Pancreas (tissue), 10 donors: ENCODE measurements around the gene ZNF668. TPM values are rescaled to one million over a fixed set of nuclear protein-coding genes. Genes with fewer than 3 reads are reported as not detected.

Experiments used
- ATAC-seq, 4 donors: fragments of 200-7000 bp; cut with Tn5 transposase; one replicate each; pipeline versions ENCODE4 v1.8.0 to v1.9.1; 2020; ENCODE audit warnings: mild to moderate bottlenecking in 4 of 4, moderate library complexity in 4 of 4
- DNase-seq, 6 donors: peaks; one replicate each; pipeline ENCODE4 v3.0.0-alpha.2; 2020
- FAIRE-seq: peaks from 2 replicates; lab custom pipeline; 2012; peaks lifted over from hg19 to GRCh38; lab: Jason Lieb, UNC
- H3K27ac ChIP-seq, 4 donors: fragments of 200-600 bp; sonication (generic); 1 replicate in 3 of 4; 2 replicates in 1 of 4; pipeline versions ENCODE4 v1.5.0 to v1.8.0; 2020
- H3K27me3 ChIP-seq, 4 donors: fragments of 200-600 bp; one replicate each; pipeline ENCODE4 v1.8.0; 2021
- H3K36me3 ChIP-seq, 3 donors: fragments of 200-600 bp; sonication (generic) in 1 of 3; one replicate each; pipeline versions ENCODE4 v1.5.0 to v1.8.0; 2020 to 2021
- H3K4me1 ChIP-seq, 3 donors: fragments of 200-600 bp; one replicate each; pipeline ENCODE4 v1.8.0; 2021
- H3K4me3 ChIP-seq, 4 donors: fragments of 200-600 bp; sonication (generic) in 2 of 4; one replicate each; pipeline versions ENCODE4 v1.5.0 to v1.8.0; 2020 to 2021
- H3K9me3 ChIP-seq, 4 donors: fragments of 200-600 bp; one replicate each; pipeline ENCODE4 v1.8.0; 2021
- WGBS, 2 donors: extraction: QIAGEN DNeasy Blood & Tissue Kit; methylation state at CpG; one replicate each; pipeline ENCODE4 v1.1.7; 2013; 5-methylcytosine and 5-hydroxymethylcytosine counted together
- intact Hi-C, 3 donors: fragments of 100-400 bp; cut with DNase I; formaldehyde crosslinking; loops; one replicate each; pipeline versions ENCODE4 v1.11.1 to v1.14.2; 2022
- polyA plus RNA-seq, 2 donors: library from polyadenylated mRNA; stranded (reverse); fragments of 200-250 nt; gene quantifications; one replicate each; pipeline ENCODE4 v1.2.3, GENCODE V29; 2013
- total RNA-seq, 6 donors: library from RNA; stranded (reverse); fragmentation: NEBNext Ultra II Directional in 4 of 6; extraction: Animal tissue kit (Norgen Biotek cat#: 25700) in 4 of 6; gene quantifications; one replicate each; pipeline versions ENCODE4 v1.2.1 to v1.2.4, GENCODE V29; 2021 to 2023
- TF ChIP-seq, protein P1 (sequence below), 4 donors: fragments of 200-600 bp; sonication (generic) in 3 of 4; IDR thresholded peaks; one replicate each; pipeline versions ENCODE4 v1.5.0 to v1.8.0; 2021; ENCODE audit warnings: antibody characterized with exemption in 4 of 4
- donor health status: healthy with polysubstance abuse.
- donor health status: DM: no; HTN: no; CAD: no; lungs with moderate emphysema.
- donor health status: DM: no; HTN: no; CAD: no.
- donor health status: control.
- donor health status: control.
- donor health status: Bipolar disorder and iron deficiency.
- donor health status: DM: yes; HTN: yes; CAD: no.
- donor health status: DM: no; HTN: no; CAD: no.
- donor health status: DM: no; HTN: no; CAD: no.
- donor health status: DM: yes; HTN: yes; CAD: no.

The ZNF668 gene
- total and polyA plus RNA-seq, 8 donors: 1.5 to 6.4 (median 3.6) TPM

GRCh38 chr16:31061813-31062440 is 12.1 kb downstream of the ZNF668 start:
- intact Hi-C loops: no loop called here

GRCh38 chr16:31061126-31061812 is 12.8 kb downstream of the ZNF668 start:
- peaks cover 0 to 10% (median 2%) of the 10 kb centered on the region in 3 donors for H3K36me3 ChIP-seq
- DNase-seq (peak in 1 of 6 donors; percentile 67), ATAC-seq (no peak), FAIRE-seq (no peak)
- TF ChIP-seq, protein P1, sequence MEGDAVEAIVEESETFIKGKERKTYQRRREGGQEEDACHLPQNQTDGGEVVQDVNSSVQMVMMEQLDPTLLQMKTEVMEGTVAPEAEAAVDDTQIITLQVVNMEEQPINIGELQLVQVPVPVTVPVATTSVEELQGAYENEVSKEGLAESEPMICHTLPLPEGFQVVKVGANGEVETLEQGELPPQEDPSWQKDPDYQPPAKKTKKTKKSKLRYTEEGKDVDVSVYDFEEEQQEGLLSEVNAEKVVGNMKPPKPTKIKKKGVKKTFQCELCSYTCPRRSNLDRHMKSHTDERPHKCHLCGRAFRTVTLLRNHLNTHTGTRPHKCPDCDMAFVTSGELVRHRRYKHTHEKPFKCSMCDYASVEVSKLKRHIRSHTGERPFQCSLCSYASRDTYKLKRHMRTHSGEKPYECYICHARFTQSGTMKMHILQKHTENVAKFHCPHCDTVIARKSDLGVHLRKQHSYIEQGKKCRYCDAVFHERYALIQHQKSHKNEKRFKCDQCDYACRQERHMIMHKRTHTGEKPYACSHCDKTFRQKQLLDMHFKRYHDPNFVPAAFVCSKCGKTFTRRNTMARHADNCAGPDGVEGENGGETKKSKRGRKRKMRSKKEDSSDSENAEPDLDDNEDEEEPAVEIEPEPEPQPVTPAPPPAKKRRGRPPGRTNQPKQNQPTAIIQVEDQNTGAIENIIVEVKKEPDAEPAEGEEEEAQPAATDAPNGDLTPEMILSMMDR (IDR thresholded peaks at IDR 0.05): no peak
- no peaks in the 10 kb centered on the region for H3K27me3 ChIP-seq
- no peak overlapping the region for H3K27ac ChIP-seq
- H3K4me1 ChIP-seq: no peaks in the 10 kb centered on the region
- 93 to 95% methylated on average over 41 to 42 of the region's 42 CpGs for WGBS, 2 donors
- no peaks in the 10 kb centered on the region for H3K9me3 ChIP-seq
- H3K4me3 ChIP-seq: no peak overlapping the region
- intact Hi-C loops: no loop called here

More at GRCh38 chr16:31061813-31062440, 12.1 kb downstream of the ZNF668 start:
- H3K27me3 ChIP-seq: no peaks in the 10 kb centered on the region
- FAIRE-seq (no peak), DNase-seq (peak in 1 of 6 donors; percentile 63), ATAC-seq (no peak)
- H3K4me3 ChIP-seq: no peak overlapping the region
- WGBS, 2 donors: 94 to 96% methylated on average over 53 to 54 of the region's 54 CpGs
- H3K4me1 ChIP-seq: no peaks in the 10 kb centered on the region
- H3K36me3 ChIP-seq: peaks cover 0 to 10% (median 2%) of the 10 kb centered on the region in 3 donors
- no peaks in the 10 kb centered on the region for H3K9me3 ChIP-seq
- TF ChIP-seq, protein P1 (IDR thresholded peaks at IDR 0.05): no peak
- H3K27ac ChIP-seq: no peak overlapping the region

DNA sequence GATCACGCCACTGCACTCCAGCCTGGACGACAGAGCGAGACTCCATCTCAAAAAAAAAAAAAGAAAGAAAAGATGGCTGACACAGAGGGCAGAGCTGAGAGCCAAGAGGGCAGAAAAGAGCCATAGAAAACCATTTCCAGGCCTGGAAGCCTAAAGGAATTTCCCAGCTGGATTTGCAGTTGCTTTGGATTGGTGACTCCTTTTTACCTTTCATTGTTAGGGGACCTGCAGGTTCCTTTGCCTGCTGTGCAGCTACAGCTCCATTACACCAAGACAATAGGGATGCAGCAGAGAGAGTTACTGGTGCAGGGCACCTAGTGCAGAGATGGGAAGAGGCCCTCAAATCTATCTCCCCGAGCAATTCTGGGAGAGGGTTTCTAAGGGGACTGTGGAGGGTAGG is 18.4 kb downstream of the ZNF668 start:
- intact Hi-C loops: no loop called here
- no peak for DNase-seq
- Histone ChIP-seq H3K27ac (no peak overlapping the region), H3K4me3 (no peak overlapping the region), H3K4me1 (no peaks in the 10 kb centered on the region), H3K9me3 (no peaks in the 10 kb centered on the region), H3K27me3 (no peaks in the 10 kb centered on the region), H3K36me3 (no peaks in the 10 kb centered on the region)
- WGBS, 2 donors: 82 to 86% methylated on average over 4 of the region's 4 CpGs
- TF ChIP-seq, protein P1 (IDR thresholded peaks at IDR 0.05): no peak
- ATAC-seq: no peak
- FAIRE-seq: no peak

DNA sequence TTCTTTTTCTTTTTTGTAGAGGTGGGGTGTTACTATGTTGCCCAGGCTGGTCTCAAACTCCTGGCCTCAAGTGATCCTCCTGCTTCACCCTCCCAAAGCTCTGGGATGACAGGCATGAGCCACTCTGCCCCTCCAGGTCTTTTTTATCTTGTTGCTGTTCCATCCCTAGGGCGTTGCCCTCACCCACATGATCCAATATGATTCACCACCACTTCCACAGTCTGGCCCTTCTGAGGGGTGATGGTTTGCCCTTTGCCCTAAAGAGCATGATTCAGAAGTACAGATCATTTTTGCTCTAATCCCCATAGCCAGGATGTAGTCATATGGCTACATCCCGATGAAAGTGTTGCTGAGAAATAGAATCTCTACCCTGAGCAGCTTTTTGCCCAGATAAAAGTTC is 21.9 kb downstream of the ZNF668 start:
- Histone ChIP-seq H3K27me3 (no peaks in the 10 kb centered on the region), H3K4me1 (no peaks in the 10 kb centered on the region), H3K36me3 (no peaks in the 10 kb centered on the region), H3K27ac (no peak overlapping the region), H3K4me3 (no peak overlapping the region), H3K9me3 (no peaks in the 10 kb centered on the region)
- DNase-seq (no peak), FAIRE-seq (no peak), ATAC-seq (peak in 3 of 4 donors; percentile 15 to 65 (median 64))
- intact Hi-C loops: no loop called here
- TF ChIP-seq, protein P1 (IDR thresholded peaks at IDR 0.05): no peak
- 58 to 77% methylated on average over 2 of the region's 2 CpGs for WGBS, 2 donors
